ENCODE results near the gene CCL11. TPM values are rescaled to one million over a fixed set of nuclear protein-coding genes. Genes with fewer than 3 reads are reported as not detected.

Gene CCL11
- polyA plus RNA-seq, 1 donor from 2014 or later = not detected

DNA sequence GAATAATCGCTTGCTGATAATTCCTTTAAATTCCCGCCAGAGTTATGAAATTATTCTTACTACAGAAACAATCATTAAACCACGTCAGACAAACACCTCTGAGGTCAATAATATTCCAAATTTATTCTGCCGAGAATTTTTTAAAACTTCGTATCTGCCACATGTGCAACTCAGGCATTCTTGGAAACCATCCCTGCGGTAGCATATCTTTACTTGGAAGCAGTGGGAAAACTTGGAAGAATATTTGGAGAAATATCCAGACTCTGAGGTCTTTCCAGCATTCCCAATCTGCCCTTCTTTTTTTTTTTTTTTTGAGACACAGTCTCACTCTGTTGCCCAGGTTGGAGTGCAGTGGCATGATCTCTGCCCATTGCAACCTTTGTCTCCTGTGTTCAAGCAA, 2.0 kb upstream of the CCL11 start:
- H3K79me2 ChIP-seq (replicated peaks; ENCODE audit: insufficient read depth, low read length) = no peaks in the 10 kb centered on the region
- no peaks in the 10 kb centered on the region for H3K27me3 ChIP-seq (ENCODE audit: insufficient read depth, low read depth, low read length)
- H3K4me2 ChIP-seq (ENCODE audit: low read length) = no peak overlapping the region
- H4K20me1 ChIP-seq (ENCODE audit: insufficient read depth) = no peaks in the 10 kb centered on the region
- H3K27ac ChIP-seq (ENCODE audit: low read length) = no peak overlapping the region
- H3K36me3 ChIP-seq (ENCODE audit: insufficient read depth, low read length) = no peaks in the 10 kb centered on the region
- no peaks in the 10 kb centered on the region for H3K9me2 ChIP-seq (ENCODE audit: insufficient read depth, low read length)
- no peaks in the 10 kb centered on the region for H3F3A ChIP-seq (ENCODE audit: insufficient read depth, low read length, poor library complexity, severe bottlenecking)
- TF ChIP-seq, protein P1, sequence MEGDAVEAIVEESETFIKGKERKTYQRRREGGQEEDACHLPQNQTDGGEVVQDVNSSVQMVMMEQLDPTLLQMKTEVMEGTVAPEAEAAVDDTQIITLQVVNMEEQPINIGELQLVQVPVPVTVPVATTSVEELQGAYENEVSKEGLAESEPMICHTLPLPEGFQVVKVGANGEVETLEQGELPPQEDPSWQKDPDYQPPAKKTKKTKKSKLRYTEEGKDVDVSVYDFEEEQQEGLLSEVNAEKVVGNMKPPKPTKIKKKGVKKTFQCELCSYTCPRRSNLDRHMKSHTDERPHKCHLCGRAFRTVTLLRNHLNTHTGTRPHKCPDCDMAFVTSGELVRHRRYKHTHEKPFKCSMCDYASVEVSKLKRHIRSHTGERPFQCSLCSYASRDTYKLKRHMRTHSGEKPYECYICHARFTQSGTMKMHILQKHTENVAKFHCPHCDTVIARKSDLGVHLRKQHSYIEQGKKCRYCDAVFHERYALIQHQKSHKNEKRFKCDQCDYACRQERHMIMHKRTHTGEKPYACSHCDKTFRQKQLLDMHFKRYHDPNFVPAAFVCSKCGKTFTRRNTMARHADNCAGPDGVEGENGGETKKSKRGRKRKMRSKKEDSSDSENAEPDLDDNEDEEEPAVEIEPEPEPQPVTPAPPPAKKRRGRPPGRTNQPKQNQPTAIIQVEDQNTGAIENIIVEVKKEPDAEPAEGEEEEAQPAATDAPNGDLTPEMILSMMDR (IDR thresholded peaks at IDR 0.05; ENCODE audit: poor library complexity, severe bottlenecking) = no peak
- TF ChIP-seq SMC3 (conservative IDR thresholded peaks at IDR 0.05; ENCODE audit: poor library complexity) (no peak), EZH2 (IDR thresholded peaks at IDR 0.05; ENCODE audit: borderline replicate concordance, insufficient read depth, low read length, poor library complexity, severe bottlenecking) (no peak), RAD21 (conservative IDR thresholded peaks at IDR 0.05) (no peak), MXI1 (conservative IDR thresholded peaks at IDR 0.05; ENCODE audit: poor library complexity, severe bottlenecking) (no peak), TAF1 (IDR thresholded peaks at IDR 0.05; ENCODE audit: low read depth) (no peak), POLR2AphosphoS5 (IDR thresholded peaks at IDR 0.05) (no peak), EP300 (conservative IDR thresholded peaks at IDR 0.05; ENCODE audit: poor library complexity, severe bottlenecking) (no peak)
- TF ChIP-seq, protein P2, sequence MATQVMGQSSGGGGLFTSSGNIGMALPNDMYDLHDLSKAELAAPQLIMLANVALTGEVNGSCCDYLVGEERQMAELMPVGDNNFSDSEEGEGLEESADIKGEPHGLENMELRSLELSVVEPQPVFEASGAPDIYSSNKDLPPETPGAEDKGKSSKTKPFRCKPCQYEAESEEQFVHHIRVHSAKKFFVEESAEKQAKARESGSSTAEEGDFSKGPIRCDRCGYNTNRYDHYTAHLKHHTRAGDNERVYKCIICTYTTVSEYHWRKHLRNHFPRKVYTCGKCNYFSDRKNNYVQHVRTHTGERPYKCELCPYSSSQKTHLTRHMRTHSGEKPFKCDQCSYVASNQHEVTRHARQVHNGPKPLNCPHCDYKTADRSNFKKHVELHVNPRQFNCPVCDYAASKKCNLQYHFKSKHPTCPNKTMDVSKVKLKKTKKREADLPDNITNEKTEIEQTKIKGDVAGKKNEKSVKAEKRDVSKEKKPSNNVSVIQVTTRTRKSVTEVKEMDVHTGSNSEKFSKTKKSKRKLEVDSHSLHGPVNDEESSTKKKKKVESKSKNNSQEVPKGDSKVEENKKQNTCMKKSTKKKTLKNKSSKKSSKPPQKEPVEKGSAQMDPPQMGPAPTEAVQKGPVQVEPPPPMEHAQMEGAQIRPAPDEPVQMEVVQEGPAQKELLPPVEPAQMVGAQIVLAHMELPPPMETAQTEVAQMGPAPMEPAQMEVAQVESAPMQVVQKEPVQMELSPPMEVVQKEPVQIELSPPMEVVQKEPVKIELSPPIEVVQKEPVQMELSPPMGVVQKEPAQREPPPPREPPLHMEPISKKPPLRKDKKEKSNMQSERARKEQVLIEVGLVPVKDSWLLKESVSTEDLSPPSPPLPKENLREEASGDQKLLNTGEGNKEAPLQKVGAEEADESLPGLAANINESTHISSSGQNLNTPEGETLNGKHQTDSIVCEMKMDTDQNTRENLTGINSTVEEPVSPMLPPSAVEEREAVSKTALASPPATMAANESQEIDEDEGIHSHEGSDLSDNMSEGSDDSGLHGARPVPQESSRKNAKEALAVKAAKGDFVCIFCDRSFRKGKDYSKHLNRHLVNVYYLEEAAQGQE (IDR thresholded peaks at IDR 0.05; ENCODE audit: borderline replicate concordance) = no peak
- no peak overlapping the region for H3K9ac ChIP-seq (ENCODE audit: low read length)
- H3K9me3 ChIP-seq (ENCODE audit: low read length) = no peaks in the 10 kb centered on the region
- no peak overlapping the region for H3K4me3 ChIP-seq (ENCODE audit: low read length)
- H2AFZ ChIP-seq (ENCODE audit: low read depth, low read length) = no peak overlapping the region

DNA sequence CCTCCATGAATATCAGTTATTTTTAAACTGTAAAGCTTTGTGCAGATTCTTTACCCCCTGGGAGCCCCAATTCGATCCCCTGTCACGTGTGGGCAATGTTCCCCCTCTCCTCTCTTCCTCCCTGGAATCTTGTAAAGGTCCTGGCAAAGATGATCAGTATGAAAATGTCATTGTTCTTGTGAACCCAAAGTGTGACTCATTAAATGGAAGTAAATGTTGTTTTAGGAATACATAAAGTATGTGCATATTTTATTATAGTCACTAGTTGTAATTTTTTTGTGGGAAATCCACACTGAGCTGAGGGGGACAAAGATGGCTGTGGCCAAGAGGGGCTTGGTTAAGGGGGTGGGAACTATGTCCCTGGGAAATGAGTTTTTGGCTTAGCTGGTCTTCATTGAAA, 2.3 kb downstream of the CCL11 start:
- TF ChIP-seq EP300 (conservative IDR thresholded peaks at IDR 0.05; ENCODE audit: poor library complexity, severe bottlenecking) = no peak
- no peak for TF ChIP-seq TAF1 (IDR thresholded peaks at IDR 0.05; ENCODE audit: low read depth)
- TF ChIP-seq, protein P2 (IDR thresholded peaks at IDR 0.05; ENCODE audit: borderline replicate concordance) = no peak
- TF ChIP-seq MXI1 (conservative IDR thresholded peaks at IDR 0.05; ENCODE audit: poor library complexity, severe bottlenecking) = no peak
- TF ChIP-seq, protein P1 (IDR thresholded peaks at IDR 0.05; ENCODE audit: poor library complexity, severe bottlenecking) = no peak
- TF ChIP-seq RAD21 (conservative IDR thresholded peaks at IDR 0.05) = no peak
- no peak for TF ChIP-seq SMC3 (conservative IDR thresholded peaks at IDR 0.05; ENCODE audit: poor library complexity)
- no peak for TF ChIP-seq EZH2 (IDR thresholded peaks at IDR 0.05; ENCODE audit: borderline replicate concordance, insufficient read depth, low read length, poor library complexity, severe bottlenecking)
- TF ChIP-seq POLR2AphosphoS5 (IDR thresholded peaks at IDR 0.05) = no peak

More for the DNA sequence above, 2.3 kb downstream of the CCL11 start:
- no peak overlapping the region for H3K9ac ChIP-seq (ENCODE audit: low read length)
- H3K27ac ChIP-seq (ENCODE audit: low read length) = no peak overlapping the region
- no peak overlapping the region for H3K4me2 ChIP-seq (ENCODE audit: low read length)
- H3K9me2 ChIP-seq (ENCODE audit: insufficient read depth, low read length) = no peaks in the 10 kb centered on the region
- no peaks in the 10 kb centered on the region for H3K27me3 ChIP-seq (ENCODE audit: insufficient read depth, low read depth, low read length)
- H3F3A ChIP-seq (ENCODE audit: insufficient read depth, low read length, poor library complexity, severe bottlenecking) = no peaks in the 10 kb centered on the region
- H3K9me3 ChIP-seq (ENCODE audit: low read length) = no peaks in the 10 kb centered on the region
- no peaks in the 10 kb centered on the region for H4K20me1 ChIP-seq (ENCODE audit: insufficient read depth)
- H3K4me3 ChIP-seq (ENCODE audit: low read length) = no peak overlapping the region
- H2AFZ ChIP-seq (ENCODE audit: low read depth, low read length) = no peak overlapping the region
- H3K79me2 ChIP-seq (replicated peaks; ENCODE audit: insufficient read depth, low read length) = no peaks in the 10 kb centered on the region
- no peaks in the 10 kb centered on the region for H3K36me3 ChIP-seq (ENCODE audit: insufficient read depth, low read length)

All from neural cell (in vitro differentiated cells).